Activated T-cell treated with anti-CD3 and anti-CD28 coated beads for 4 hours (primary cell): Measurements from ENCODE around the gene GDPD3.
"Not testable (repeated sequence)": the region's sequence is repeated elsewhere in the genome, so short reads cannot be mapped to it uniquely, and the experiment has no call there.

ENCODE experiments used
- DNase-seq: peaks from one replicate; pipeline ENCODE4 v3.0.0-alpha.2; 2020

GDPD3 gene

GRCh38 chr16:30113031-30113710 is at the start of gene GDPD3:
Gene GDPD3 (minus strand): TSS chr16:30113537. CDS start chr16:30113478, 59 bp downstream.
- no peak for DNase-seq

- DNase-seq: no peak
These were observed 43.9 kb upstream of the GDPD3 start for GRCh38 chr16:30157214-30157613.

- DNase-seq: no peak
These were observed 41.9 kb upstream of the GDPD3 start for GRCh38 chr16:30155188-30155587.

GRCh38 chr16:30152517-30152916 is 39.2 kb upstream of the GDPD3 start:
- DNase-seq: no peak

GRCh38 chr16:30151091-30151490 is 37.8 kb upstream of the GDPD3 start:
- no peak for DNase-seq

GRCh38 chr16:30149250-30149930 is 36.1 kb upstream of the GDPD3 start:
- DNase-seq: no peak

GRCh38 chr16:30147843-30148510 is 34.6 kb upstream of the GDPD3 start:
- no peak for DNase-seq

- DNase-seq: no peak
These were observed 32.3 kb upstream of the GDPD3 start for GRCh38 chr16:30145657-30146056.

- no peak for DNase-seq
These were observed 31.6 kb upstream of the GDPD3 start for GRCh38 chr16:30144917-30145316.

GRCh38 chr16:30144017-30144416 is 30.7 kb upstream of the GDPD3 start:
- no peak for DNase-seq

GRCh38 chr16:30143347-30143702 is 30.0 kb upstream of the GDPD3 start:
- no peak for DNase-seq

- no peak for DNase-seq
These were observed 29.5 kb upstream of the GDPD3 start for GRCh38 chr16:30142672-30143346.

GRCh38 chr16:30141750-30142149 is 28.4 kb upstream of the GDPD3 start:
- no peak for DNase-seq

GRCh38 chr16:30139583-30140481 is 26.5 kb upstream of the GDPD3 start:
- DNase-seq: no peak

- DNase-seq: no peak
These were observed 24.6 kb upstream of the GDPD3 start for GRCh38 chr16:30137897-30138296.

- DNase-seq: no peak
These were observed 23.8 kb upstream of the GDPD3 start for GRCh38 chr16:30136971-30137605.

GRCh38 chr16:30132591-30132990 is 19.3 kb upstream of the GDPD3 start:
- DNase-seq: no peak

GRCh38 chr16:30131869-30132475 is 18.6 kb upstream of the GDPD3 start:
- no peak for DNase-seq

- no peak for DNase-seq
These were observed 14.7 kb upstream of the GDPD3 start for GRCh38 chr16:30127993-30128392.

- not testable (repeated sequence) for DNase-seq
These were observed 12.4 kb upstream of the GDPD3 start for GRCh38 chr16:30125690-30126089.

- no peak for DNase-seq
These were observed 11.6 kb upstream of the GDPD3 start for GRCh38 chr16:30124985-30125379.
